K562 (cell line): ENCODE results near the gene RAB5B. TPM values are rescaled to one million over a fixed set of nuclear protein-coding genes. Genes with fewer than 3 reads are reported as not detected.

Experiments
- CBFA2T3 ChIP-seq: fragments of 450-650 bp; IDR thresholded peaks from 2 replicates; pipeline ENCODE4 v1.6.1; 2017
- CCAR2 ChIP-seq: fragments of 200-400 bp; formaldehyde crosslinking; IDR thresholded peaks from 2 replicates; pipeline ENCODE4 v1.6.1; 2017; ENCODE audit warnings: mild to moderate bottlenecking, low read depth, low read length
- DEAF1 ChIP-seq: fragments of 450-650 bp; formaldehyde crosslinking; IDR thresholded peaks from 2 replicates; pipeline ENCODE4 v1.4.0; 2020; ENCODE audit warnings: mild to moderate bottlenecking, moderate library complexity
- E2F3 ChIP-seq: fragments of 250-450 bp; sonication (Bioruptor Pico); IDR thresholded peaks from 2 replicates; pipeline ENCODE4 v1.4.0; 2020; ENCODE audit warnings: mild to moderate bottlenecking
- EWSR1 ChIP-seq: fragments of 450-650 bp; IDR thresholded peaks from 2 replicates; pipeline ENCODE4 v1.6.1; 2018; ENCODE audit warnings: borderline replicate concordance, mild to moderate bottlenecking, low read depth, moderate library complexity; ENCODE audit not compliant: partially characterized antibody
- MNT ChIP-seq, 2 experiments: fragments of 450-650 bp; conservative IDR thresholded peaks; 2 replicates each; pipeline ENCODE4 v1.6.1; 2017; ENCODE audit warnings: mild to moderate bottlenecking in 2 of 2, moderate library complexity in 2 of 2
- NFRKB ChIP-seq: fragments of 450-650 bp; IDR thresholded peaks from 2 replicates; pipeline ENCODE4 v1.6.1; 2016; ENCODE audit warnings: low read depth
- PHB ChIP-seq: fragments of 250-450 bp; sonication (Bioruptor Pico); IDR thresholded peaks from 2 replicates; pipeline ENCODE4 v1.5.0; 2021
- PRPF4 ChIP-seq: fragments of 200-400 bp; formaldehyde crosslinking; IDR thresholded peaks from one replicate; pipeline ENCODE4 v1.6.1; 2017; ENCODE audit warnings: low read length, low read depth, mild to moderate bottlenecking; ENCODE audit not compliant: insufficient read depth, poor library complexity, severe bottlenecking
- SETDB1 ChIP-seq: IDR thresholded peaks from one replicate; pipeline ENCODE4 v1.6.1; 2012; ENCODE audit warnings: low read length, control low read depth, inconsistent platforms
- SMARCC2 ChIP-seq: fragments of 450-650 bp; IDR thresholded peaks from 2 replicates; pipeline ENCODE4 v1.6.1; 2017; ENCODE audit warnings: antibody characterized with exemption, moderate library complexity, mild to moderate bottlenecking, low read depth
- TAF9B ChIP-seq: fragments of 450-650 bp; IDR thresholded peaks from 2 replicates; pipeline ENCODE4 v1.6.1; 2018; ENCODE audit warnings: mild to moderate bottlenecking; ENCODE audit not compliant: partially characterized antibody
- TEAD2 ChIP-seq: fragments of 450-650 bp; IDR thresholded peaks from 2 replicates; pipeline ENCODE4 v1.6.1; 2016; ENCODE audit warnings: missing genetic modification characterization, control low read depth, missing compliant biosample characterization
- ZBTB43 ChIP-seq: sonication (generic); formaldehyde crosslinking; IDR thresholded peaks from 2 replicates; pipeline ENCODE4 v1.8.0; 2023; ENCODE audit warnings: mild to moderate bottlenecking, missing genetic modification reagents
- ZC3H4 ChIP-seq: sonication (generic); formaldehyde crosslinking; IDR thresholded peaks from 2 replicates; pipeline ENCODE4 v1.9.0; 2021; ENCODE audit warnings: missing genetic modification reagents, borderline replicate concordance
- ZNF277 ChIP-seq: fragments of 250-450 bp; sonication (Bioruptor Pico); IDR thresholded peaks from 2 replicates; pipeline ENCODE4 v1.8.0; 2022; ENCODE audit warnings: inconsistent platforms, mild to moderate bottlenecking, moderate library complexity, borderline replicate concordance
- ZNF280A ChIP-seq: fragments of 450-650 bp; IDR thresholded peaks from 2 replicates; pipeline ENCODE4 v1.6.1; 2018; ENCODE audit warnings: mild to moderate bottlenecking, low read depth; ENCODE audit not compliant: partially characterized antibody
- ZNF41 ChIP-seq: fragments of 250-450 bp; sonication (Bioruptor Pico); conservative IDR thresholded peaks from 2 replicates; pipeline ENCODE4 v1.4.0; 2020; ENCODE audit warnings: mild to moderate bottlenecking
- ZSCAN29 ChIP-seq: fragments of 450-650 bp; IDR thresholded peaks from 2 replicates; pipeline ENCODE4 v1.6.1; 2017
- ZSCAN32 ChIP-seq: fragments of 450-650 bp; formaldehyde crosslinking; IDR thresholded peaks from 2 replicates; pipeline ENCODE4 v1.4.0; 2020; ENCODE audit warnings: mild to moderate bottlenecking, moderate library complexity
- polyA plus RNA-seq, 8 experiments: library from polyadenylated mRNA; depleted of rRNA in 4 of 8; stranded (reverse) in 5 of 8; unstranded in 3 of 8; fragments of >200 nt; fragmentation: Nextera tagmentation in 2 of 8; fragmentation: Illumina TruSeq in 1 of 8; extraction: Ambion mirVana in 2 of 8; extraction: Trizol in 1 of 8; gene quantifications; 2 replicates each; pipeline versions ENCODE4 v1.2.1 to v1.2.3, GENCODE V29; 2011 to 2014; ENCODE audit warnings: inconsistent platforms in 1 of 8, missing spikeins in 1 of 8
- total RNA-seq, 7 experiments: library from RNA; depleted of rRNA in 6 of 7; stranded (reverse); fragments of >200 nt in 6 of 7; fragmentation: Illumina TruSeq in 2 of 7; extraction: Trizol in 2 of 7; gene quantifications; 2 replicates each; pipeline versions ENCODE4 v1.2.1 to v1.2.3, GENCODE V29; 2011 to 2021; ENCODE audit warnings: low replicate concordance in 1 of 7

Gene RAB5B
- total and polyA plus RNA-seq, 9 of the 15 experiments (the other 6 are each of a cell fraction or from before 2014, with no cell fraction given) = 6.8 to 73.8 (median 25.2) TPM

GRCh38 chr12:55972911-55973598 lies 823 bp upstream of the RAB5B start (continued):
- TF ChIP-seq E2F3 (no peak), CCAR2 (no peak), ZNF277 (CRISPR knock-in tag) (no peak), PHB (CRISPR knock-in tag) (no peak), ZC3H4 (CRISPR knock-in tag) (no peak), EWSR1 (no peak), ZSCAN32 (CRISPR knock-in tag) (no peak), ZNF41 (no peak), SMARCC2 (peak; percentile 70; the same call in 1 of the 2 replicates), SETDB1 (no peak), PRPF4 (no peak), TAF9B (peak; percentile 53), TEAD2 (no peak), ZNF280A (no peak), CBFA2T3 (no peak), MNT (conservative IDR thresholded peaks at IDR 0.05) (peak in 1 of 2 experiments; percentile 35; a peak in 1 of 4 replicates), ZBTB43 (CRISPR knock-in tag) (no peak), NFRKB (peak; percentile 82; the same call in 1 of the 2 replicates), ZSCAN29 (no peak), DEAF1 (CRISPR knock-in tag) (0 out of 2 replicates have a peak, but pooled peaks have one; percentile 6)
